WERI-Rb-1 (cell line): ENCODE results near the gene GAPDHS.

ENCODE experiments used
- DNase-seq: peaks from one replicate; pipeline ENCODE4 v3.0.0-alpha.2; 2020
- H3K27ac ChIP-seq: fragments of 250-450 bp; sonication (Bioruptor Pico); 2 replicates; pipeline ENCODE4 v1.5.1; 2020; ENCODE audit warnings: mild to moderate bottlenecking, moderate library complexity
- H3K27me3 ChIP-seq: fragments of 250-450 bp; sonication (Bioruptor Pico); 2 replicates; pipeline ENCODE4 v1.5.1; 2021; ENCODE audit warnings: mild to moderate bottlenecking, low read depth, moderate library complexity; ENCODE audit not compliant: insufficient read depth, severe bottlenecking
- H3K36me3 ChIP-seq: fragments of 250-450 bp; sonication (Bioruptor Pico); 2 replicates; pipeline ENCODE4 v1.5.1; 2020; ENCODE audit warnings: mild to moderate bottlenecking, moderate library complexity
- H3K4me3 ChIP-seq: 2 replicates; pipeline ENCODE4 v1.5.1; 2011; ENCODE audit warnings: low read depth, mild to moderate bottlenecking, control low read depth, low read length
- H3K9me3 ChIP-seq: fragments of 250-450 bp; sonication (Bioruptor Pico); 2 replicates; pipeline ENCODE4 v1.5.1; 2021; ENCODE audit warnings: mild to moderate bottlenecking, moderate library complexity; ENCODE audit not compliant: severe bottlenecking
- TF ChIP-seq, protein P1 (sequence below): IDR thresholded peaks from 2 replicates; pipeline ENCODE4 v1.5.1; 2011; ENCODE audit warnings: low read depth, mild to moderate bottlenecking, control low read depth, inconsistent platforms, low read length

The GAPDHS gene

GRCh38 chr19:35533201-35533821 lies at the start of gene GAPDHS:
Gene GAPDHS, plus strand, starts transcription at chr19:35533456. Its CDS starts 72 bp downstream, at chr19:35533528.
- Histone ChIP-seq H3K9me3 (no peaks in the 10 kb centered on the region), H3K27me3 (no peaks in the 10 kb centered on the region), H3K4me3 (no peak within 1 kb of the TSS), H3K36me3 (no peaks in the 10 kb centered on the region), H3K27ac (no peak within 1 kb of the TSS)
- TF ChIP-seq, protein P1, sequence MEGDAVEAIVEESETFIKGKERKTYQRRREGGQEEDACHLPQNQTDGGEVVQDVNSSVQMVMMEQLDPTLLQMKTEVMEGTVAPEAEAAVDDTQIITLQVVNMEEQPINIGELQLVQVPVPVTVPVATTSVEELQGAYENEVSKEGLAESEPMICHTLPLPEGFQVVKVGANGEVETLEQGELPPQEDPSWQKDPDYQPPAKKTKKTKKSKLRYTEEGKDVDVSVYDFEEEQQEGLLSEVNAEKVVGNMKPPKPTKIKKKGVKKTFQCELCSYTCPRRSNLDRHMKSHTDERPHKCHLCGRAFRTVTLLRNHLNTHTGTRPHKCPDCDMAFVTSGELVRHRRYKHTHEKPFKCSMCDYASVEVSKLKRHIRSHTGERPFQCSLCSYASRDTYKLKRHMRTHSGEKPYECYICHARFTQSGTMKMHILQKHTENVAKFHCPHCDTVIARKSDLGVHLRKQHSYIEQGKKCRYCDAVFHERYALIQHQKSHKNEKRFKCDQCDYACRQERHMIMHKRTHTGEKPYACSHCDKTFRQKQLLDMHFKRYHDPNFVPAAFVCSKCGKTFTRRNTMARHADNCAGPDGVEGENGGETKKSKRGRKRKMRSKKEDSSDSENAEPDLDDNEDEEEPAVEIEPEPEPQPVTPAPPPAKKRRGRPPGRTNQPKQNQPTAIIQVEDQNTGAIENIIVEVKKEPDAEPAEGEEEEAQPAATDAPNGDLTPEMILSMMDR = no peak
- no peak for DNase-seq

GRCh38 chr19:35484252-35485036 lies 48.8 kb upstream of the GAPDHS start:
- Histone ChIP-seq H3K9me3 (no peaks in the 10 kb centered on the region), H3K27me3 (no peaks in the 10 kb centered on the region), H3K36me3 (no peaks in the 10 kb centered on the region), H3K4me3 (no peak overlapping the region), H3K27ac (no peak overlapping the region)
- no peak for DNase-seq
- TF ChIP-seq, protein P1 = no peak

DNA sequence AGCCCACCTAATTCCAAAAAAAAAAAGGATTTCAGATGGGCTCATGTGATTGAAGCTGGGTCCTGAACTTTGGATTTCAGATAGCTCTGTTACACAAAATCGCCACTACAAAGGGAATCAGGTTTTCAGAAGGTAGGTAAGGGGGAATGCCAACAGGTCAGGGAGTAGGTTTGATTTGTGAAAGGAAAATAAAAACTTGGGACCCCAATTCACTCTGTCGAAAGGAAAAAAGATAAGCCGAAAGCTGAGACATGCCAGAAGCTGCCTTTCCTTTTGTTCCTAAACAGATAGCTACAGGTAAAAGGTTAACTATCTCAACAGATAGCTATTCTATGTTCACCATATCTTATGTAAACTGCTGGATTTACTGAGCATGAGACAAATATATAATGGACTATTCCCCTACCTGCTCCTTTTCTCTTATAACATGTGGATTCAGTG lies 47.0 kb upstream of the GAPDHS start:
- TF ChIP-seq, protein P1 = no peak
- Histone ChIP-seq H3K4me3 (no peak overlapping the region), H3K27me3 (no peaks in the 10 kb centered on the region)

DNA sequence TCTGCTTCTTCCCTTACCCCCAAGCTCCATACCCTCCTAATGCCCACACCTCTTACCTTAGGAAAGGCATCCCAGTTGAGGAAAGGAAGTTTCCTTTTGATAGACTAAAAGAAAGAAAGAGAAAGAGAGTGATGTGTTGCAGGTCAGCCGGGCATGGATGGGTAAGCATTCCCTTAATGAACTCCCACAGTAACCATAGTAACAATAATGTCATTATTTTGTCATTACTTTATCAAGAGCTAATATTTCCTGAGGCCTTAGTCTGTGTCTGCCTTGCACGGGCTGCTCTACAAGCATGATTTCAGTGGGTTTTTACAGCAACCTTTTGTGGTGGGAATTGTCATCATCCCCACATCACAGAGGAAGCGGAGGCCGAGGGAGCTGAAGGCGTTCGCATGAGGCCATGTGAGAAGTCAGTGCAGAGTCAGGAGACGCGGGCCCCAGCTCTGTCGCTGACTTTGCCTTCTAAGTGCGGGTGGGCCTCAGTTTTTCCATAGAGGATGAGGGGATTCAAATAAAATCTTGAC lies 45.5 kb upstream of the GAPDHS start:
- H3K36me3 ChIP-seq = no peaks in the 10 kb centered on the region
- no peaks in the 10 kb centered on the region for H3K27me3 ChIP-seq
- H3K9me3 ChIP-seq = no peaks in the 10 kb centered on the region

More for the DNA sequence above, 47.0 kb upstream of the GAPDHS start:
- no peak overlapping the region for H3K27ac ChIP-seq
- H3K9me3 ChIP-seq = no peaks in the 10 kb centered on the region
- no peak for DNase-seq
- no peaks in the 10 kb centered on the region for H3K36me3 ChIP-seq

DNA sequence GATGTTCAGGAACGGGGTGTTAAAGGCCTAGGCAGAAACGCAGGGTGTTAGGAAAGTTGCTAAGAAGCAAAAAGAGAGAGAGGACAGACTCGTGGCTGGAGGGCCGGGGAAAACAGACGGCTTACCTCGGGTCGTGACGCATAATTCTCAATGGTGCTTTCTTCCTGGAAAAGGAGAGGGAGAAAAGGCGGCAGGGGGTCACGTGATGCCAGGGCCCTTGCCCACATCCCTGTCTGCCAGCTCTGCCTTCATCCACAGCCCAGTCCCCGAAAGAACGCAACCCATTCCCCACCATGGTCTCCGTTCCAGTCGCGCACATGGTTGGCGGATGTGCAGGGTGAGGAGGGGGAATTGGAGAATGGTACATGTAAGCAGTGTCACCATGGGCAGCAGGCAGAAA lies 44.6 kb upstream of the GAPDHS start:
- TF ChIP-seq, protein P1 = no peak
- H3K36me3 ChIP-seq = no peaks in the 10 kb centered on the region
- no peak for DNase-seq
- H3K27me3 ChIP-seq = no peaks in the 10 kb centered on the region
- H3K27ac ChIP-seq = no peak overlapping the region
- no peak overlapping the region for H3K4me3 ChIP-seq
- no peaks in the 10 kb centered on the region for H3K9me3 ChIP-seq

More for the DNA sequence above, 45.5 kb upstream of the GAPDHS start:
- DNase-seq = no peak
- no peak overlapping the region for H3K27ac ChIP-seq
- TF ChIP-seq, protein P1 = no peak
- no peak overlapping the region for H3K4me3 ChIP-seq
